Adrenal gland (tissue), 5 donors: ENCODE measurements around the gene KIAA2012.

Experiments
- POLR2A ChIP-seq, 2 donors: fragments of 450-650 bp; IDR thresholded peaks; one replicate each; pipeline ENCODE4 v1.6.1; 2017; ENCODE audit warnings: antibody characterized with exemption in 2 of 2, mild to moderate bottlenecking in 2 of 2, moderate library complexity in 1 of 2
- TF ChIP-seq, protein P1 (sequence below), 6 experiments: fragments of 450-650 bp in 4 of 6; fragments of 200-600 bp in 2 of 6; sonication (generic) in 1 of 6; IDR thresholded peaks; 1 replicate in 5 of 6; 2 replicates in 1 of 6; pipeline versions ENCODE4 v1.5.1 to v1.8.0; 2016 to 2021; ENCODE audit warnings: antibody characterized with exemption in 6 of 6, mild to moderate bottlenecking in 2 of 6, moderate library complexity in 1 of 6
- donor health status: DM: no; HTN: no; CAD: no.

GRCh38 chr2:202088777-202089176 lies 15.7 kb downstream of the KIAA2012 start:
- TF ChIP-seq, protein P1, sequence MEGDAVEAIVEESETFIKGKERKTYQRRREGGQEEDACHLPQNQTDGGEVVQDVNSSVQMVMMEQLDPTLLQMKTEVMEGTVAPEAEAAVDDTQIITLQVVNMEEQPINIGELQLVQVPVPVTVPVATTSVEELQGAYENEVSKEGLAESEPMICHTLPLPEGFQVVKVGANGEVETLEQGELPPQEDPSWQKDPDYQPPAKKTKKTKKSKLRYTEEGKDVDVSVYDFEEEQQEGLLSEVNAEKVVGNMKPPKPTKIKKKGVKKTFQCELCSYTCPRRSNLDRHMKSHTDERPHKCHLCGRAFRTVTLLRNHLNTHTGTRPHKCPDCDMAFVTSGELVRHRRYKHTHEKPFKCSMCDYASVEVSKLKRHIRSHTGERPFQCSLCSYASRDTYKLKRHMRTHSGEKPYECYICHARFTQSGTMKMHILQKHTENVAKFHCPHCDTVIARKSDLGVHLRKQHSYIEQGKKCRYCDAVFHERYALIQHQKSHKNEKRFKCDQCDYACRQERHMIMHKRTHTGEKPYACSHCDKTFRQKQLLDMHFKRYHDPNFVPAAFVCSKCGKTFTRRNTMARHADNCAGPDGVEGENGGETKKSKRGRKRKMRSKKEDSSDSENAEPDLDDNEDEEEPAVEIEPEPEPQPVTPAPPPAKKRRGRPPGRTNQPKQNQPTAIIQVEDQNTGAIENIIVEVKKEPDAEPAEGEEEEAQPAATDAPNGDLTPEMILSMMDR (IDR thresholded peaks at IDR 0.05): no peak
- TF ChIP-seq POLR2A (IDR thresholded peaks at IDR 0.05): no peak
